Jurkat, Clone E6-1 (cell line): ENCODE results near the gene ACER3.
"Not testable (repeated sequence)": the region's sequence is repeated elsewhere in the genome, so short reads cannot be mapped to it uniquely, and the experiment has no call there.

Experiments
- DNase-seq: peaks from one replicate; pipeline ENCODE4 v3.0.0-alpha.2; 2011; ENCODE audit warnings: low read depth, low spot score
- H3K4me3 ChIP-seq: 2 replicates; pipeline ENCODE4 v1.5.1; 2011; ENCODE audit warnings: mild to moderate bottlenecking, low read length, control low read depth, moderate library complexity

ACER3 gene

GRCh38 chr11:76835928-76836612 is 24.6 kb upstream of the ACER3 start:
- no peak for DNase-seq
- H3K4me3 ChIP-seq: no peak overlapping the region

- no peak for DNase-seq
- H3K4me3 ChIP-seq: no peak overlapping the region
Measured at GRCh38 chr11:76836613-76837291, 24.0 kb upstream of the ACER3 start.

- no peak for DNase-seq
- no peak overlapping the region for H3K4me3 ChIP-seq
Measured at GRCh38 chr11:76837696-76838677, 22.7 kb upstream of the ACER3 start.

GRCh38 chr11:76838678-76839068 is 22.0 kb upstream of the ACER3 start:
- H3K4me3 ChIP-seq: no peak overlapping the region
- DNase-seq: no peak

GRCh38 chr11:76839311-76839710 is 21.4 kb upstream of the ACER3 start:
- H3K4me3 ChIP-seq: no peak overlapping the region
- no peak for DNase-seq

- H3K4me3 ChIP-seq: no peak overlapping the region
- peak; percentile 18 for DNase-seq
Measured at GRCh38 chr11:76841923-76842452, 18.7 kb upstream of the ACER3 start.

GRCh38 chr11:76843907-76844306 is 16.8 kb upstream of the ACER3 start:
- no peak for DNase-seq
- no peak overlapping the region for H3K4me3 ChIP-seq

GRCh38 chr11:76844511-76844910 is 16.2 kb upstream of the ACER3 start:
- DNase-seq: no peak
- H3K4me3 ChIP-seq: no peak overlapping the region

- no peak overlapping the region for H3K4me3 ChIP-seq
- no peak for DNase-seq
Measured at GRCh38 chr11:76845069-76845468, 15.6 kb upstream of the ACER3 start.

- H3K4me3 ChIP-seq: no peak overlapping the region
- DNase-seq: no peak
Measured at GRCh38 chr11:76846441-76846840, 14.3 kb upstream of the ACER3 start.

GRCh38 chr11:76849376-76849775 is 11.3 kb upstream of the ACER3 start:
- H3K4me3 ChIP-seq: no peak overlapping the region
- DNase-seq: no peak

GRCh38 chr11:76850130-76850529 is 10.6 kb upstream of the ACER3 start:
- DNase-seq: no peak
- H3K4me3 ChIP-seq: no peak overlapping the region

GRCh38 chr11:76850815-76851214 is 9.9 kb upstream of the ACER3 start:
- no peak overlapping the region for H3K4me3 ChIP-seq
- no peak for DNase-seq

- H3K4me3 ChIP-seq: no peak overlapping the region
- no peak for DNase-seq
Measured at GRCh38 chr11:76854709-76855108, 6.0 kb upstream of the ACER3 start.

GRCh38 chr11:76855670-76856069 is 5.0 kb upstream of the ACER3 start:
- H3K4me3 ChIP-seq, DNase-seq: not testable (repeated sequence)

- H3K4me3 ChIP-seq: no peak overlapping the region
- DNase-seq: no peak
Measured at GRCh38 chr11:76856106-76856505, 4.6 kb upstream of the ACER3 start.

GRCh38 chr11:76856571-76856970 is 4.1 kb upstream of the ACER3 start:
- no peak overlapping the region for H3K4me3 ChIP-seq
- no peak for DNase-seq

- DNase-seq: no peak
Measured at GRCh38 chr11:76857781-76858410, 2.8 kb upstream of the ACER3 start.

GRCh38 chr11:76859708-76860227 is 950 bp upstream of the ACER3 start:
- H3K4me3 ChIP-seq: peak overlapping the region; percentile 75
- no peak for DNase-seq

More at GRCh38 chr11:76857781-76858410, 2.8 kb upstream of the ACER3 start:
- no peak overlapping the region for H3K4me3 ChIP-seq
